PC-3 (cell line): ENCODE results near the gene FADS1. TPM values are rescaled to one million over a fixed set of nuclear protein-coding genes. Genes with fewer than 3 reads are reported as not detected.

Experiments used
- ATAC-seq: fragments of 200-7000 bp; cut with Tn5 transposase; 2 replicates; pipeline ENCODE4 v1.9.1; 2020; ENCODE audit warnings: mild to moderate bottlenecking, moderate library complexity
- BruUV-seq: library from RNA; stranded (reverse); fragments of 400-500 nt; replicated peaks from 2 replicates; lab custom pipeline; 2021; lab: Mats Ljungman, UMichigan
- CTCF ChIA-PET: fragments of 300-600 bp; sonication (Branson Sonifier 250); formaldehyde crosslinking; loops from one replicate; lab custom pipeline; 2022; ENCODE audit warnings: antibody characterized with exemption; lab: Charles Lee
- POLR2A ChIA-PET: fragments of 300-600 bp; sonication (Branson Sonifier 250); formaldehyde crosslinking; loops from one replicate; lab custom pipeline; 2022; ENCODE audit warnings: antibody characterized with exemption; ENCODE audit not compliant: unreplicated experiment; lab: Charles Lee
- DNase-seq: peaks from one replicate; pipeline ENCODE4 v3.0.0-alpha.2; 2015
- H2AFZ ChIP-seq: fragments of 300-600 bp; sonication (generic); 2 replicates; pipeline ENCODE4 v1.6.0; 2016; ENCODE audit warnings: antibody characterized with exemption, low read length
- H3F3A ChIP-seq: fragments of 300-600 bp; sonication (generic); one replicate; pipeline ENCODE4 v1.6.0; 2017; ENCODE audit warnings: antibody characterized with exemption, low read length, control low read depth, mild to moderate bottlenecking; ENCODE audit not compliant: unreplicated experiment
- H3K27ac ChIP-seq: fragments of 300-600 bp; sonication (generic); 2 replicates; pipeline ENCODE4 v1.5.1; 2016; ENCODE audit warnings: mild to moderate bottlenecking, low read length
- H3K27me3 ChIP-seq: fragments of 300-600 bp; sonication (generic); 2 replicates; pipeline ENCODE4 v1.6.1; 2016; ENCODE audit warnings: low read length, mixed read lengths
- H3K36me3 ChIP-seq: fragments of 300-600 bp; sonication (generic); 2 replicates; pipeline ENCODE4 v1.6.1; 2016; ENCODE audit warnings: low read depth, mixed run types, low read length, mixed read lengths
- H3K4me1 ChIP-seq: fragments of 300-600 bp; sonication (generic); 2 replicates; pipeline ENCODE4 v1.5.1; 2016; ENCODE audit warnings: low read length; ENCODE audit not compliant: insufficient read depth
- H3K4me2 ChIP-seq: fragments of 300-600 bp; sonication (generic); 2 replicates; pipeline ENCODE4 v1.6.0; 2016; ENCODE audit warnings: low read length
- H3K4me3 ChIP-seq: fragments of 300-600 bp; sonication (generic); 2 replicates; pipeline ENCODE4 v1.5.1; 2016; ENCODE audit warnings: mild to moderate bottlenecking, low read length, mixed read lengths
- H3K79me2 ChIP-seq: fragments of 300-600 bp; sonication (generic); 2 replicates; pipeline ENCODE4 v1.6.1; 2017; ENCODE audit warnings: low read length, mixed read lengths
- H3K9ac ChIP-seq: fragments of 300-600 bp; sonication (generic); 2 replicates; pipeline ENCODE4 v1.6.0; 2016; ENCODE audit warnings: mild to moderate bottlenecking, low read length
- H3K9me2 ChIP-seq: fragments of 300-600 bp; sonication (generic); replicated peaks from 2 replicates; pipeline ENCODE4 v1.6.1; 2016; ENCODE audit warnings: mixed run types, low read length, mixed read lengths
- H3K9me3 ChIP-seq: fragments of 300-600 bp; sonication (generic); 2 replicates; pipeline ENCODE4 v1.6.1; 2016; ENCODE audit warnings: low read length, mixed read lengths
- H4K20me1 ChIP-seq: fragments of 300-600 bp; sonication (generic); 2 replicates; pipeline ENCODE4 v1.6.1; 2016; ENCODE audit warnings: low read length, mixed read lengths
- EZH2 ChIP-seq: fragments of 300-600 bp; sonication (generic); IDR thresholded peaks from one replicate; pipeline ENCODE4 v1.6.1; 2017; ENCODE audit warnings: antibody characterized with exemption, mild to moderate bottlenecking, low read length; ENCODE audit not compliant: unreplicated experiment
- EZH2phosphoT487 ChIP-seq: fragments of 300-600 bp; sonication (generic); IDR thresholded peaks from 2 replicates; pipeline ENCODE4 v1.6.1; 2018; ENCODE audit warnings: mild to moderate bottlenecking, antibody characterized with exemption, low read length, borderline replicate concordance
- intact Hi-C: fragments of 100-400 bp; cut with micrococcal nuclease; formaldehyde crosslinking; loops from 2 replicates; pipeline ENCODE4 v1.9.0; 2023
- total RNA-seq: library from RNA; depleted of rRNA; stranded (reverse); fragments of >200 nt; gene quantifications from 2 replicates; pipeline ENCODE4 v1.2.3, GENCODE V29; 2014
- TF ChIP-seq, protein P1 (sequence below): fragments of 300-600 bp; sonication (generic); conservative IDR thresholded peaks from 2 replicates; pipeline ENCODE4 v1.5.1; 2017; ENCODE audit warnings: antibody characterized with exemption, low read depth, mild to moderate bottlenecking, low read length

The FADS1 gene
- total RNA-seq, 1 experiment from 2014 or later = 84.4 TPM

DNA sequence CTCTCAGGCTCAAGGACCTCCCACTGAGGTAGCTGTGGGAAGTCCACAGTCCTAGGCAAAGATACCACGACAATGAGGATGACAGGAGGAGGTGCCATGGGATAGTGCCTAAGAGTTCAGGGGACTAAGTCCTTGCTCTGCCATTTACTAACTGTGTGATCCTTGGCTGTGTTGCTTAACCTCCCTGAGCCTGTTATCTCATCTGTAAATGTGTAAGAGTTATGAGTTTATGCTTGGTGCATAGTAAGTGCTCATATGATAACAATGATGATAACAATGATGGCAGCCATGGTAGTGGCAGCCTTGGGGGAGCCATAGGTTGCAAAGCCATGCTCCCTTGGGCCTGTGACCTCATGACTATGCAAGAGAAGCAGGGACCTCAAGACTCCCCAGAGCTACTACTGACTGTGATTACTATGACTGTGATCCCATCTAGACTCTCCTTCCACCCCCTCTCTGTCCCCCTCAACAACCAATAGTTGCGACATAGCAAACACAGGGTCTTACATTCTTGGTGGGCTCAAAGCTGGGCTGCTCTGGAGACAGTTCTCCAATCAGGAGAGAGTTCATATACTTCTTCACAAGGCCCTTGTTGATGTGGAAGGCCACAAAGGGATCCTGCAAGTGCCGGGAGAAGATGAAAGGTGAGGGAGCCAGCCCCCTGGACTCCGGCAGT lies 3.9 kb downstream of the FADS1 start:
- Histone ChIP-seq H3K27me3 (no peaks in the 10 kb centered on the region), H3F3A (no peaks in the 10 kb centered on the region), H3K36me3 (peaks cover 35% of the 10 kb centered on the region), H2AFZ (no peak overlapping the region), H3K9me2 (no peaks in the 10 kb centered on the region), H3K79me2 (peaks cover 27% of the 10 kb centered on the region), H4K20me1 (no peaks in the 10 kb centered on the region), H3K4me1 (peaks cover 13% of the 10 kb centered on the region), H3K9ac (no peak overlapping the region), H3K9me3 (no peaks in the 10 kb centered on the region), H3K4me2 (no peak overlapping the region), H3K27ac (no peak overlapping the region), H3K4me3 (no peak overlapping the region)
- BruUV-seq = no TSS peak
- ChIA-PET CTCF (interaction anchor here (0.7 kb wide), 1 partner anchor 11 kb away, joined by 5 read pairs; no protein-coding TSS in a partner anchor), POLR2A (interaction anchor here (0.6 kb wide), 1 partner anchor 183 kb away, joined by 4 read pairs; no protein-coding TSS in a partner anchor)
- DNase-seq = no peak
- TF ChIP-seq EZH2phosphoT487 (no peak), EZH2 (no peak)
- TF ChIP-seq, protein P1, sequence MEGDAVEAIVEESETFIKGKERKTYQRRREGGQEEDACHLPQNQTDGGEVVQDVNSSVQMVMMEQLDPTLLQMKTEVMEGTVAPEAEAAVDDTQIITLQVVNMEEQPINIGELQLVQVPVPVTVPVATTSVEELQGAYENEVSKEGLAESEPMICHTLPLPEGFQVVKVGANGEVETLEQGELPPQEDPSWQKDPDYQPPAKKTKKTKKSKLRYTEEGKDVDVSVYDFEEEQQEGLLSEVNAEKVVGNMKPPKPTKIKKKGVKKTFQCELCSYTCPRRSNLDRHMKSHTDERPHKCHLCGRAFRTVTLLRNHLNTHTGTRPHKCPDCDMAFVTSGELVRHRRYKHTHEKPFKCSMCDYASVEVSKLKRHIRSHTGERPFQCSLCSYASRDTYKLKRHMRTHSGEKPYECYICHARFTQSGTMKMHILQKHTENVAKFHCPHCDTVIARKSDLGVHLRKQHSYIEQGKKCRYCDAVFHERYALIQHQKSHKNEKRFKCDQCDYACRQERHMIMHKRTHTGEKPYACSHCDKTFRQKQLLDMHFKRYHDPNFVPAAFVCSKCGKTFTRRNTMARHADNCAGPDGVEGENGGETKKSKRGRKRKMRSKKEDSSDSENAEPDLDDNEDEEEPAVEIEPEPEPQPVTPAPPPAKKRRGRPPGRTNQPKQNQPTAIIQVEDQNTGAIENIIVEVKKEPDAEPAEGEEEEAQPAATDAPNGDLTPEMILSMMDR = no peak
- no peak for ATAC-seq
- intact Hi-C loops = no loop called here

DNA sequence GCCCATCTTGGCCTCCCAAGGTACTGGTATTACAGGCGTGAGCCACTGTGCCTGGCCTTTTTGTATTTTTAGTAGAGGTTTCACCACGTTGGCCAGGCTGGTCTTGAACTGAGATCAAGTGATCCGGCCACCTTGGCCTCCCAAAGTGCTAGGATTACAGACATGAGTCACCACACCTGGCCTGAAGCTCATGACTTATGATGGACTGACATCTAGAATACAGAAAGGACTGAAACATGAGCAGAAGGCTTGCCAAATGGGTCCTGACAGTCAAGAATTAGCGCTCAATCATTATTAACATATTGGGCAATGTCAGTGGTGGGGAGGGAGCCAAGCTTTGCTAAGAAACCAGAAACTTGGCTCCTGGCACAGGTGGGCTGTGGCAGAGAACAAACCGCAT lies 5.0 kb downstream of the FADS1 start:
- Histone ChIP-seq H4K20me1 (no peaks in the 10 kb centered on the region), H3K27me3 (no peaks in the 10 kb centered on the region), H3K4me3 (no peak overlapping the region), H3K9me3 (no peaks in the 10 kb centered on the region), H3K4me2 (no peak overlapping the region), H3K79me2 (peaks cover 19% of the 10 kb centered on the region), H3F3A (no peaks in the 10 kb centered on the region), H3K4me1 (peaks cover 5% of the 10 kb centered on the region; the same call in 1 of the 2 replicates), H2AFZ (no peak overlapping the region), H3K36me3 (peaks cover 42% of the 10 kb centered on the region), H3K9me2 (no peaks in the 10 kb centered on the region), H3K9ac (no peak overlapping the region), H3K27ac (no peak overlapping the region)
- intact Hi-C loops = no loop called here
- TF ChIP-seq EZH2 = no peak
- TF ChIP-seq, protein P1 = no peak
- no peak for TF ChIP-seq EZH2phosphoT487
- DNase-seq (peak; percentile 3), ATAC-seq (no peak)
- BruUV-seq = no TSS peak
- ChIA-PET CTCF (no interaction called here), POLR2A (no interaction called here)

DNA sequence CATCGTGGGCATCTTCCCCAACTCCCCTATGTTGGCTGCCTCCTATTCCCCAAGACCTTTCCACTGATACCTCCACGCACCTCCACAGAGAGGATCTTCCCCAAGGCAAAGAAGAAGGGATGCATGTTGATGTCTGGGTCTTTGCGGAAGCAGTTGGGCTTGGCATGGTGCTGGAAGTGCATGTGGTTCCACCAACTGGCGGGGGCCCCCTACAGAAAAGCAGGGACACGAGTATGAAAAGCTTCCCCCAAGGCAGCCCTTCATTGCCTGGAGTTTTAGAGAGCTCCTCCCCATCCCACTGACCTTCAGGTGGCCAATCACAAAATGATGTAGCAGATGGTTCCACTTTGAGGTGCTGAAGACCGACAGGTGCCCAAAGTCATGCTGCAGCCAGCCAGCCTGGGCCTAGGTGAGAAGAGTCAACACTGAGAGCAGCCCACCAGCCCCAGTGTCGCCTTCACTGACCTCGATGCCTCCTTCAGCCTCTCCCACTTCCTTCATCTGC lies 6.1 kb downstream of the FADS1 start:
- H3K36me3 ChIP-seq = peaks cover 45% of the 10 kb centered on the region
- CTCF ChIA-PET = no interaction called here
- DNase-seq (no peak), ATAC-seq (no peak)
- no peak overlapping the region for H3K4me2 ChIP-seq
- intact Hi-C loops = no loop called here
- H3K27me3 ChIP-seq = no peaks in the 10 kb centered on the region
- H3K4me3 ChIP-seq = no peak overlapping the region
- no peak overlapping the region for H3K27ac ChIP-seq
- peaks cover 11% of the 10 kb centered on the region for H3K79me2 ChIP-seq
- no peaks in the 10 kb centered on the region for H4K20me1 ChIP-seq
- no peak overlapping the region for H3K9ac ChIP-seq
- no peaks in the 10 kb centered on the region for H3K9me2 ChIP-seq
- peaks cover 5% of the 10 kb centered on the region; the same call in 1 of the 2 replicates for H3K4me1 ChIP-seq
- no peaks in the 10 kb centered on the region for H3F3A ChIP-seq
- H2AFZ ChIP-seq = no peak overlapping the region
- BruUV-seq = no TSS peak
- POLR2A ChIA-PET = no interaction called here
- TF ChIP-seq EZH2 (no peak), EZH2phosphoT487 (no peak)
- TF ChIP-seq, protein P1 = no peak
- H3K9me3 ChIP-seq = no peaks in the 10 kb centered on the region
